Lower lobe of right lung (tissue), 2 donors: ENCODE results near the gene ABAT. TPM values are rescaled to one million over a fixed set of nuclear protein-coding genes. Genes with fewer than 3 reads are reported as not detected.

ENCODE experiments used
- ATAC-seq, 2 donors: fragments of 200-7000 bp; cut with Tn5 transposase; one replicate each; pipeline ENCODE4 v1.9.1; 2020 to 2022; ENCODE audit warnings: mild to moderate bottlenecking in 2 of 2, moderate library complexity in 2 of 2
- DNase-seq: peaks from one replicate; pipeline ENCODE4 v3.0.0-alpha.2; 2020
- H3K27ac ChIP-seq: fragments of 200-600 bp; one replicate; pipeline ENCODE4 v1.8.0; 2022
- H3K27me3 ChIP-seq: fragments of 200-600 bp; one replicate; pipeline ENCODE4 v1.8.0; 2022; ENCODE audit warnings: low read depth
- H3K36me3 ChIP-seq: fragments of 200-600 bp; one replicate; pipeline ENCODE4 v1.8.0; 2022; ENCODE audit warnings: mild to moderate bottlenecking
- H3K4me1 ChIP-seq: fragments of 200-600 bp; one replicate; pipeline ENCODE4 v1.8.0; 2022
- H3K4me3 ChIP-seq: fragments of 200-600 bp; one replicate; pipeline ENCODE4 v1.8.0; 2022; ENCODE audit warnings: mild to moderate bottlenecking
- H3K9me3 ChIP-seq: fragments of 200-600 bp; one replicate; pipeline ENCODE4 v1.8.0; 2022
- intact Hi-C: fragments of 100-400 bp; cut with DNase I; formaldehyde crosslinking; loops from one replicate; pipeline ENCODE4 v1.11.0; 2022
- total RNA-seq: library from RNA; stranded (reverse); fragmentation: NEBNext Ultra II Directional; extraction: Animal tissue kit (Norgen Biotek cat#: 25700); gene quantifications from one replicate; pipeline ENCODE4 v1.2.1, GENCODE V29; 2021
- TF ChIP-seq, protein P1 (sequence below): fragments of 200-600 bp; IDR thresholded peaks from one replicate; pipeline ENCODE4 v1.8.0; 2022; ENCODE audit warnings: antibody characterized with exemption, mild to moderate bottlenecking
- donor health status: DM: no; HTN: yes; CAD: no; lungs with severe emphysema.

The ABAT gene
- total RNA-seq, 1 donor from 2014 or later, result 12.9 TPM

DNA sequence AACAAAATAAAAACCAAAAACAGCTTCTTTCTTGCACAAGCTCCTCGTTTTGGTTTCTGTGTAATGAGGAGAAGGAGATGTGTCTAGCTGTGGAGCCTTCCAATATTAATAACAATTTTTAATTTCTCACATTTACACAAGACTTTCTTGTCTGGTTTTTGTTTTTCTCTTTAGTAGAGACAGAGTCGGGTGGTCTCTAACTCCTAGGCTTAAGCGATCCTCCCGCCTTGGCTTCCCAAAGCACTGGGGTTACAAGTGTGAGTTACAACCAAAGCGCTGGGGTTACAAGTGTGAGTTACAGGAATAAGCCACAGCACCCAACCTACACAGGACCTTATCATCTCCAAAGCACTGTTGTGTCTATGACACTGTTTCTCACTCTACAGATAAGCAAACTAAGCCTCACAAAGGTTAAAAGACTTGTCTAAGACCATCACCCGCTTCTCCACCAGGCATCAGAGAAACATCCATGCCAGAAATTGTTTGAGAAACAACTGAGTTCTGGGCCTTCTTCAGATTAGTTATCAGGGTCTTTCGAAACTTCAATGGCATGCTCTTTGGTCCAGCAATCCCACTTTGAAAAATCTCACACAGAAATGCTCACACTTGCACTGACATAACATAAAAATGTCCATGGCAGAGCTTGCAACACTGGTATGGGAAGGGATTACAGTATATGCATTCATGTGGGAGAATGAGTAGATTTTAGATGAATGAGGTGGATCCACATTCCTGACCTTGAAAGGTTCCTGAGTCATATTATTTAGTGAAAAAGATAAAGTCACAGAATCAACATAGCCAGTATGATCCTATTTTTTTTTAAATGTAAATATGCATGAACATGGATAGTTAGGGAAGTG, 3.9 kb downstream of the ABAT start:
- no peak for DNase-seq
- no peak for ATAC-seq
- Histone ChIP-seq H3K27me3 (no peaks in the 10 kb centered on the region), H3K27ac (no peak overlapping the region), H3K36me3 (no peaks in the 10 kb centered on the region), H3K9me3 (no peaks in the 10 kb centered on the region), H3K4me3 (no peak overlapping the region), H3K4me1 (peaks cover 6% of the 10 kb centered on the region)
- TF ChIP-seq, protein P1, sequence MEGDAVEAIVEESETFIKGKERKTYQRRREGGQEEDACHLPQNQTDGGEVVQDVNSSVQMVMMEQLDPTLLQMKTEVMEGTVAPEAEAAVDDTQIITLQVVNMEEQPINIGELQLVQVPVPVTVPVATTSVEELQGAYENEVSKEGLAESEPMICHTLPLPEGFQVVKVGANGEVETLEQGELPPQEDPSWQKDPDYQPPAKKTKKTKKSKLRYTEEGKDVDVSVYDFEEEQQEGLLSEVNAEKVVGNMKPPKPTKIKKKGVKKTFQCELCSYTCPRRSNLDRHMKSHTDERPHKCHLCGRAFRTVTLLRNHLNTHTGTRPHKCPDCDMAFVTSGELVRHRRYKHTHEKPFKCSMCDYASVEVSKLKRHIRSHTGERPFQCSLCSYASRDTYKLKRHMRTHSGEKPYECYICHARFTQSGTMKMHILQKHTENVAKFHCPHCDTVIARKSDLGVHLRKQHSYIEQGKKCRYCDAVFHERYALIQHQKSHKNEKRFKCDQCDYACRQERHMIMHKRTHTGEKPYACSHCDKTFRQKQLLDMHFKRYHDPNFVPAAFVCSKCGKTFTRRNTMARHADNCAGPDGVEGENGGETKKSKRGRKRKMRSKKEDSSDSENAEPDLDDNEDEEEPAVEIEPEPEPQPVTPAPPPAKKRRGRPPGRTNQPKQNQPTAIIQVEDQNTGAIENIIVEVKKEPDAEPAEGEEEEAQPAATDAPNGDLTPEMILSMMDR, result no peak
- intact Hi-C loops, result no loop called here

DNA sequence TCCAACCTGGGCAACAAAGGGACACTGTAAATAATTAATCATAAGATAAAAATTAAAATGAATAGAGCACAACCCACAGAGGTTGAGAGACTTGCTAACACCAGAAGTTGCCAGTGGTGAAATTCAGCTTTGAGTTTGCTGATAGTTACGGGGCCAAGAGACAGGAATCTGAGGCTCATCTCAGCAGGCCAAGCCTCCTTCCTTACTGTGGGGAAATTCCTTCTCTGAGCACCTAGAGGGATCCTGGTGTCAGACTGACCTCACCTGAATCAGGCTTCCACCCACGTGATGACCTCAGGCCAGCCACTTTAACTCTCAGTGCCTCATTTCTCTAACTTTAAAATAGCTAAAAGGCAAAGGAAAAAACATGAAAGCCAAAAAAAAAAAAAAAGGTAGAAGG, 4.7 kb downstream of the ABAT start:
- Histone ChIP-seq H3K27ac (no peak overlapping the region), H3K9me3 (no peaks in the 10 kb centered on the region), H3K4me1 (peaks cover 6% of the 10 kb centered on the region), H3K4me3 (no peak overlapping the region), H3K27me3 (no peaks in the 10 kb centered on the region), H3K36me3 (no peaks in the 10 kb centered on the region)
- DNase-seq, result no peak
- TF ChIP-seq, protein P1, result no peak
- no peak for ATAC-seq
- intact Hi-C loops, result no loop called here

DNA sequence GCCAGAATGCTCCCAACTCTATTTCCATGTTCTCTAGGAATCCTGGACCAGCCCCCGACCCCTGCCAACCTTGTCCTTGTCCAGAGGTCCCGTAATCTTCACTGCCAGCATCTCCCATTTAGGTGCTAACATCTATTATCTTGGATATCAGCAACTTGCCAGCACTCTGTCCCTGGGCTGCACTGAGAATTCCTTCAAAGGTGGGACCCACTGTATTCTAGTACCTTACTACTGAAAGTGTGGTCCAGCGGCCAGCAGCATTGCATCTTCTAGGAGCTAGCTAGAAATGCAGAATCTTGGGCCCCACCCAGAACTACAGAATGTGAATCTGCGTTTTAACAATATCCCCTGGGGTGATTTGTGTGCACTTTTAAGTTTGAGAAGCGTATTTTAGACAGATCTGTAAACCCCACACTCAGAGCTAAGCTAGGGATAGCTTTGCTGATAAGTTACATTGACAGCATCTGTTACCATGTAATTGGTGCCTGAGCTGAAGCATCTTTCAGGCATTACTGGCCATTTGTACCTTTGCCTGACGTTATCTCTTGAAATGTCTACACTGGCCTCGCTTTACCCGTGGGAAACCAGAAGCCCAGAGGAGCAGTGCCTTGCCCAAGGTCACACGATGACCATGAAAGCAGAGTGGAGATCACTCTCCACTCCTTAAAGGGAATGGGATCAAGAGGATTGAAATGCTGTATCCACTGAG, 8.3 kb downstream of the ABAT start:
- Histone ChIP-seq H3K36me3 (no peaks in the 10 kb centered on the region), H3K9me3 (no peaks in the 10 kb centered on the region), H3K27me3 (no peaks in the 10 kb centered on the region), H3K4me3 (no peak overlapping the region), H3K27ac (no peak overlapping the region), H3K4me1 (no peaks in the 10 kb centered on the region)
- TF ChIP-seq, protein P1, result no peak
- DNase-seq, result no peak
- intact Hi-C loops, result no loop called here
- no peak for ATAC-seq

DNA sequence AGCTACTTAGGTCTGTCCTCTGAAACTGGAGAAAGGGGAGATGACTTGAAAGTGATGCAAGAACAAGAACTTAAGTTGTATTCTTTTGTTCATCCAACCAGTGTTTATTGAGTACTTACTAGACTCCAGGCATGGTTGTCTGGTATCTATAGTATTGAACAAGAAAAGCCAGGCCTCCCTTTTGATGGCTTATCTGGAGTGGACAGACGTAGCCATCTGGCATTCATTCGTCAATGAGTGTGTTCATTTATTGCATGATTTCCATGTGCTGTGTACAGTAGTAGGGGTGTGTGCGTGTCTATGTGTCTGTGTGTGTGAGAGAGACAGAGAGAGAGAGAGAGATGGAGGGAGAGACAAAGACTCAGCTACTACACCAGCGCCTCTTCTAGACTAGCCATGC, 9.2 kb downstream of the ABAT start:
- H3K4me1 ChIP-seq, result no peaks in the 10 kb centered on the region
- no peak overlapping the region for H3K27ac ChIP-seq
- TF ChIP-seq, protein P1, result no peak
- DNase-seq (no peak), ATAC-seq (no peak)
- H3K9me3 ChIP-seq, result no peaks in the 10 kb centered on the region
- H3K27me3 ChIP-seq, result no peaks in the 10 kb centered on the region
- no peaks in the 10 kb centered on the region for H3K36me3 ChIP-seq
- no peak overlapping the region for H3K4me3 ChIP-seq
- intact Hi-C loops, result no loop called here

DNA sequence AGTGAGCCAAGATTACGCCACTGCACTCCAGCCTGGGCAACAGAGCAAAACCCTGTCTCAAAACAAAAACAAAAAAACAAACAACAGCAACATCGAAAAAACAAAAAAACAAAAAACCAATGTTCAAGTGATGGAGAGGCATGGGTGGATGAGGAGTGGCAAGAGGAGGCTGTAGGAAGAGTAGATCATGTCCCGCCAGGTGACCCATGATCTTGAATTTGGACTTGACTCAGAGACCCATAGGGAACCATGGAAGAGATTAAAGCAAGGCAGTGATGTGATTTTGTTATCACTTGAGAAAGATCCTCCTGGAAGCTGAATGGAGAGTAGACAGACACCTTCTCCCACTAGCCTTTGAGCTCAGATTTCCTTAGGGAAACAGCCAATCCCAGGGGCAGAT, 11.2 kb downstream of the ABAT start:
- H3K27me3 ChIP-seq, result no peaks in the 10 kb centered on the region
- DNase-seq, result no peak
- no peak overlapping the region for H3K27ac ChIP-seq
- TF ChIP-seq, protein P1, result no peak
- H3K4me3 ChIP-seq, result no peak overlapping the region
- no peak for ATAC-seq
- no peaks in the 10 kb centered on the region for H3K4me1 ChIP-seq
- intact Hi-C loops, result no loop called here
- H3K9me3 ChIP-seq, result peaks cover 12% of the 10 kb centered on the region
- H3K36me3 ChIP-seq, result no peaks in the 10 kb centered on the region
